GM21576 (cell line): Measurements from ENCODE around the gene CD46.

Source experiments
- ATAC-seq: cut with Tn5 transposase; IDR thresholded peaks from one replicate; pipeline ENCODE4 v1.9.1; 2021; ENCODE audit warnings: mild to moderate bottlenecking, moderate library complexity; ENCODE audit not compliant: unreplicated experiment

Gene CD46

DNA sequence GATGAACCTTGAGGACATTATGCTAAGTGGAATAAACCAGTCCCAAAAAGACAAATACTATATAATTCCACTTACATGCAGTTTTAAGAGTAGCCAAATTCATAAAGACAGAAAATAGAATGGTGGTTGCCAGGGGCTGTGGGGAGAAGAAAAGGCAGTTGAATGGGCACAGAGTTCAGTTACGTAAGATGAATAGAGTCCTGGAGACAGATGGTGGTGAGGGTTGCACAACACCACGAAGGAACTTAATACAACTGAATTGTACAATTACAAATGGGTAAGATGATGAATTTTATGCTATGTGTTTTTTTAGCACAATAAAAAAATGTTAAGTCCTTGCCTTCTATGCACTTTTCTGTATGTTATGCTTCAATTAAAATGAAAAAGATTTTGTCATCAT lies 92.5 kb downstream of the CD46 start:
- ATAC-seq = no peak
